Glomerular endothelial cell (primary cell): ENCODE results near the gene MKNK1. TPM values are rescaled to one million over a fixed set of nuclear protein-coding genes. Genes with fewer than 3 reads are reported as not detected.

Experiments used
- DNase-seq: peaks from one replicate; pipeline ENCODE4 v3.0.0-alpha.2; 2011; ENCODE audit warnings: low read depth, low spot score; ENCODE audit errors: extremely low read depth
- total RNA-seq: library from RNA; depleted of rRNA; stranded (reverse); fragments of >200 nt; gene quantifications from 2 replicates; pipeline ENCODE4 v1.2.3, GENCODE V29; 2015

Gene MKNK1
- total RNA-seq, 1 donor from 2014 or later = 25.4 TPM

GRCh38 chr1:46545784-46546183 lies 58.3 kb downstream of the MKNK1 start:
- DNase-seq = no peak

- DNase-seq = no peak
These were observed 59.4 kb downstream of the MKNK1 start for GRCh38 chr1:46544561-46545240.

GRCh38 chr1:46543761-46544560 lies 60.1 kb downstream of the MKNK1 start:
- no peak for DNase-seq

GRCh38 chr1:46543382-46543760 lies 60.7 kb downstream of the MKNK1 start:
- DNase-seq = no peak

GRCh38 chr1:46539972-46540371 lies 64.1 kb downstream of the MKNK1 start:
- DNase-seq = no peak

GRCh38 chr1:46538147-46538546 lies 65.9 kb downstream of the MKNK1 start:
- DNase-seq = no peak

GRCh38 chr1:46537651-46538050 lies 66.4 kb downstream of the MKNK1 start:
- no peak for DNase-seq

GRCh38 chr1:46536527-46536926 lies 67.5 kb downstream of the MKNK1 start:
- no peak for DNase-seq

- DNase-seq = no peak
These were observed 69.0 kb downstream of the MKNK1 start for GRCh38 chr1:46535063-46535462.

- DNase-seq = no peak
These were observed 70.7 kb downstream of the MKNK1 start for GRCh38 chr1:46533179-46533864.

- no peak for DNase-seq
These were observed 71.4 kb downstream of the MKNK1 start for GRCh38 chr1:46532498-46533178.

- DNase-seq = no peak
These were observed 72.0 kb downstream of the MKNK1 start for GRCh38 chr1:46532095-46532494.

GRCh38 chr1:46530791-46531409 lies 73.2 kb downstream of the MKNK1 start:
- no peak for DNase-seq

GRCh38 chr1:46530311-46530710 lies 73.8 kb downstream of the MKNK1 start:
- no peak for DNase-seq

GRCh38 chr1:46529031-46529630 lies 74.9 kb downstream of the MKNK1 start:
- no peak for DNase-seq

GRCh38 chr1:46528297-46528955 lies 75.6 kb downstream of the MKNK1 start:
- no peak for DNase-seq

GRCh38 chr1:46527474-46528296 lies 76.4 kb downstream of the MKNK1 start:
- no peak for DNase-seq

GRCh38 chr1:46526691-46527291 lies 77.3 kb downstream of the MKNK1 start:
- no peak for DNase-seq
